HepG2 (cell line): ENCODE results near the gene CABP4. TPM values are rescaled to one million over a fixed set of nuclear protein-coding genes. Genes with fewer than 3 reads are reported as not detected.

Experiments
- ARNT ChIP-seq: fragments of 450-650 bp; IDR thresholded peaks from 2 replicates; pipeline ENCODE4 v1.6.1; 2017
- CBX5 ChIP-seq: sonication (generic); formaldehyde crosslinking; IDR thresholded peaks from 2 replicates; pipeline ENCODE4 v1.4.0; 2020; ENCODE audit warnings: missing genetic modification reagents, borderline replicate concordance
- CENPT ChIP-seq: sonication (generic); formaldehyde crosslinking; IDR thresholded peaks from 2 replicates; pipeline ENCODE4 v1.8.0; 2022; ENCODE audit warnings: low read depth, mild to moderate bottlenecking, moderate library complexity, missing genetic modification reagents
- CHD4 ChIP-seq: fragments of 200-600 bp; sonication (generic); IDR thresholded peaks from 2 replicates; pipeline ENCODE4 v1.7.0; 2017; ENCODE audit warnings: mild to moderate bottlenecking, low read length, borderline replicate concordance
- FOXK2 ChIP-seq: fragments of 450-650 bp; IDR thresholded peaks from 2 replicates; pipeline ENCODE4 v1.6.1; 2016
- HNRNPL ChIP-seq: fragments of 200-400 bp; formaldehyde crosslinking; IDR thresholded peaks from 2 replicates; pipeline ENCODE4 v1.6.1; 2017; ENCODE audit warnings: mild to moderate bottlenecking, low read depth, low read length
- KLF9 ChIP-seq: IDR thresholded peaks from 2 replicates; pipeline ENCODE4 v1.6.1; 2016; ENCODE audit warnings: low read depth
- MAFG ChIP-seq: sonication (generic); formaldehyde crosslinking; IDR thresholded peaks from 2 replicates; pipeline ENCODE4 v1.5.1; 2020; ENCODE audit warnings: mild to moderate bottlenecking, missing genetic modification reagents
- MED1 ChIP-seq: sonication (generic); formaldehyde crosslinking; IDR thresholded peaks from 2 replicates; pipeline ENCODE4 v1.4.0; 2020; ENCODE audit warnings: missing genetic modification reagents
- ZNF674 ChIP-seq: sonication (generic); formaldehyde crosslinking; IDR thresholded peaks from 2 replicates; pipeline ENCODE4 v1.5.0; 2020; ENCODE audit warnings: low read depth, mild to moderate bottlenecking, missing genetic modification reagents
- ZNF678 ChIP-seq: sonication (generic); formaldehyde crosslinking; IDR thresholded peaks from 2 replicates; pipeline ENCODE4 v1.4.0; 2020; ENCODE audit warnings: mild to moderate bottlenecking, missing genetic modification reagents
- polyA plus RNA-seq, 8 experiments: library from polyadenylated mRNA; depleted of rRNA in 3 of 8; stranded (reverse) in 7 of 8; unstranded in 1 of 8; fragments of >200 nt; fragmentation: Illumina TruSeq in 4 of 8; extraction: Trizol in 4 of 8; gene quantifications; 2 replicates each; pipeline versions ENCODE4 v1.2.1 to v1.2.3, GENCODE V29; 2011 to 2016; ENCODE audit warnings: low read depth in 4 of 8, missing spikeins in 1 of 8, mixed read lengths in 1 of 8; ENCODE audit not compliant: insufficient read depth in 1 of 8
- total RNA-seq, 5 experiments: library from RNA; depleted of rRNA; stranded (reverse); fragments of >200 nt; fragmentation: Illumina TruSeq; extraction: Trizol; gene quantifications; 2 replicates each; pipeline ENCODE4 v1.2.3, GENCODE V29; 2016; ENCODE audit warnings: low read depth in 1 of 5
- TF ChIP-seq, protein P1 (sequence below): sonication (generic); formaldehyde crosslinking; IDR thresholded peaks from 2 replicates; pipeline ENCODE4 v1.4.0; 2020; ENCODE audit warnings: mild to moderate bottlenecking, missing genetic modification reagents
- TF ChIP-seq, protein P2 (sequence below): sonication (generic); formaldehyde crosslinking; IDR thresholded peaks from 2 replicates; pipeline ENCODE4 v1.4.0; 2020; ENCODE audit warnings: missing genetic modification reagents
- TF ChIP-seq, protein P3 (sequence below), 2 experiments: sonication (generic) in 1 of 2; formaldehyde crosslinking in 1 of 2; IDR thresholded peaks; 2 replicates each; pipeline versions ENCODE4 v1.4.0 to v1.6.1; 2016 to 2020; ENCODE audit warnings: borderline replicate concordance in 1 of 2, low read depth in 1 of 2, mild to moderate bottlenecking in 1 of 2, missing genetic modification reagents in 1 of 2

The CABP4 gene
- total and polyA plus RNA-seq, 2 of the 13 experiments (the other 11 are each of a cell fraction or from before 2014, with no cell fraction given): not detected

DNA sequence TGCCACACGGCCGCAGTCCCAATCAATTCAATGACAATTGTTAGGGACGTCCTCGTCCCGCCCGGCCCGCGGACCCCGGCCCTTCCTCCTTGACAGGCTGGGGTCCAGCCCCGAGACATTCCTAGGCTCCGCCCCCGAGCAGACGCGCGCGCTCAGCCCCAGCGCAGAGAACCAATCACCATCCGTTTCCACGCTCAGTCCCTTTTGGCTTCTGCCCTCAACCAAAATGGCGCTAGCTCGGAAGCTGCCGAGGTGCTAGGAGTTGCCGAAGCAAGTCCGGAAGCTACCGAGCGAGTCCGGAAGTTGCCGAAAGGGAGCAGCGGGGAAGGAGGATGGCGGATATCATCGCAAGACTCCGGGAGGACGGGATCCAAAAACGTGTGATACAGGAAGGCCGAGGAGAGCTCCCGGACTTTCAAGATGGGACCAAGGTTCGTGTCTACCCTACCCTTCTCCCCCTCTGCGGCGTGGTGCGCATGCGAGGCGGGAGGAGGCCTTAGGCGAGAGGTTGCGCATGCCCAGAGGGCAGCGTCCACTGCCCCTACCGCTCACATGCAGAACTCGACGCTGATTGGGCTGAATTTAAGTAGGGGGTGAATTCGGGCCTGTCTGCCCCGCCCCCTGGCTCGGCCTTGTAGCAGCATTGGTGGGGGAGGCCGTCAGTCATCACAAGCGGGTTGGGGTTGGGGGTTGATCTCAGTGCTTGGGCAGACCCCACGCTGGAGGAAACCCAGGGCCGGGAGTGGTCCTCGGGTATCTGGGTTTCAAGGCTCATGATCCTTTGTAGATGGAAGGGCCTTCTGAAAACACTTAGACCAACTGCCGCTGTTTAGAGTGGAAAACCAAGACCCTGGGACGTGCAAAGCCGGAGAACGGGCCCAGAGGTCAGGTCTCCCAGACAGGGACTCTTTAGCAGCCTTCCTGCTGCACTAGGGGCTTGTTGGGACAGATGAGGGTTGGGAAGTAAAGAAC lies 28.0 kb downstream of the CABP4 start, which contains the start of gene AIP (continued):
- TF ChIP-seq HNRNPL: 0 out of 2 replicates have a peak, but pooled peaks have one; percentile 53
- no peak for TF ChIP-seq CHD4
- TF ChIP-seq MED1: peak; percentile 68
- TF ChIP-seq CENPT (CRISPR knock-in tag): peak; percentile 95
- TF ChIP-seq, protein P1, sequence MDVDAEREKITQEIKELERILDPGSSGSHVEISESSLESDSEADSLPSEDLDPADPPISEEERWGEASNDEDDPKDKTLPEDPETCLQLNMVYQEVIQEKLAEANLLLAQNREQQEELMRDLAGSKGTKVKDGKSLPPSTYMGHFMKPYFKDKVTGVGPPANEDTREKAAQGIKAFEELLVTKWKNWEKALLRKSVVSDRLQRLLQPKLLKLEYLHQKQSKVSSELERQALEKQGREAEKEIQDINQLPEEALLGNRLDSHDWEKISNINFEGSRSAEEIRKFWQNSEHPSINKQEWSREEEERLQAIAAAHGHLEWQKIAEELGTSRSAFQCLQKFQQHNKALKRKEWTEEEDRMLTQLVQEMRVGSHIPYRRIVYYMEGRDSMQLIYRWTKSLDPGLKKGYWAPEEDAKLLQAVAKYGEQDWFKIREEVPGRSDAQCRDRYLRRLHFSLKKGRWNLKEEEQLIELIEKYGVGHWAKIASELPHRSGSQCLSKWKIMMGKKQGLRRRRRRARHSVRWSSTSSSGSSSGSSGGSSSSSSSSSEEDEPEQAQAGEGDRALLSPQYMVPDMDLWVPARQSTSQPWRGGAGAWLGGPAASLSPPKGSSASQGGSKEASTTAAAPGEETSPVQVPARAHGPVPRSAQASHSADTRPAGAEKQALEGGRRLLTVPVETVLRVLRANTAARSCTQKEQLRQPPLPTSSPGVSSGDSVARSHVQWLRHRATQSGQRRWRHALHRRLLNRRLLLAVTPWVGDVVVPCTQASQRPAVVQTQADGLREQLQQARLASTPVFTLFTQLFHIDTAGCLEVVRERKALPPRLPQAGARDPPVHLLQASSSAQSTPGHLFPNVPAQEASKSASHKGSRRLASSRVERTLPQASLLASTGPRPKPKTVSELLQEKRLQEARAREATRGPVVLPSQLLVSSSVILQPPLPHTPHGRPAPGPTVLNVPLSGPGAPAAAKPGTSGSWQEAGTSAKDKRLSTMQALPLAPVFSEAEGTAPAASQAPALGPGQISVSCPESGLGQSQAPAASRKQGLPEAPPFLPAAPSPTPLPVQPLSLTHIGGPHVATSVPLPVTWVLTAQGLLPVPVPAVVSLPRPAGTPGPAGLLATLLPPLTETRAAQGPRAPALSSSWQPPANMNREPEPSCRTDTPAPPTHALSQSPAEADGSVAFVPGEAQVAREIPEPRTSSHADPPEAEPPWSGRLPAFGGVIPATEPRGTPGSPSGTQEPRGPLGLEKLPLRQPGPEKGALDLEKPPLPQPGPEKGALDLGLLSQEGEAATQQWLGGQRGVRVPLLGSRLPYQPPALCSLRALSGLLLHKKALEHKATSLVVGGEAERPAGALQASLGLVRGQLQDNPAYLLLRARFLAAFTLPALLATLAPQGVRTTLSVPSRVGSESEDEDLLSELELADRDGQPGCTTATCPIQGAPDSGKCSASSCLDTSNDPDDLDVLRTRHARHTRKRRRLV (CRISPR knock-in tag): 0 out of 2 replicates have a peak, but pooled peaks have one; percentile 90
- TF ChIP-seq MAFG (CRISPR knock-in tag): peak; percentile 32; the same call in 1 of the 2 replicates
- no peak for TF ChIP-seq ARNT
- no peak for TF ChIP-seq FOXK2
- TF ChIP-seq, protein P2, sequence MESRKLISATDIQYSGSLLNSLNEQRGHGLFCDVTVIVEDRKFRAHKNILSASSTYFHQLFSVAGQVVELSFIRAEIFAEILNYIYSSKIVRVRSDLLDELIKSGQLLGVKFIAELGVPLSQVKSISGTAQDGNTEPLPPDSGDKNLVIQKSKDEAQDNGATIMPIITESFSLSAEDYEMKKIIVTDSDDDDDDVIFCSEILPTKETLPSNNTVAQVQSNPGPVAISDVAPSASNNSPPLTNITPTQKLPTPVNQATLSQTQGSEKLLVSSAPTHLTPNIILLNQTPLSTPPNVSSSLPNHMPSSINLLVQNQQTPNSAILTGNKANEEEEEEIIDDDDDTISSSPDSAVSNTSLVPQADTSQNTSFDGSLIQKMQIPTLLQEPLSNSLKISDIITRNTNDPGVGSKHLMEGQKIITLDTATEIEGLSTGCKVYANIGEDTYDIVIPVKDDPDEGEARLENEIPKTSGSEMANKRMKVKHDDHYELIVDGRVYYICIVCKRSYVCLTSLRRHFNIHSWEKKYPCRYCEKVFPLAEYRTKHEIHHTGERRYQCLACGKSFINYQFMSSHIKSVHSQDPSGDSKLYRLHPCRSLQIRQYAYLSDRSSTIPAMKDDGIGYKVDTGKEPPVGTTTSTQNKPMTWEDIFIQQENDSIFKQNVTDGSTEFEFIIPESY (CRISPR knock-in tag): 0 out of 2 replicates have a peak, but pooled peaks have one; percentile 37
- TF ChIP-seq KLF9 (CRISPR knock-in tag): peak; percentile 92; the same call in 1 of the 2 replicates
- TF ChIP-seq, protein P3, sequence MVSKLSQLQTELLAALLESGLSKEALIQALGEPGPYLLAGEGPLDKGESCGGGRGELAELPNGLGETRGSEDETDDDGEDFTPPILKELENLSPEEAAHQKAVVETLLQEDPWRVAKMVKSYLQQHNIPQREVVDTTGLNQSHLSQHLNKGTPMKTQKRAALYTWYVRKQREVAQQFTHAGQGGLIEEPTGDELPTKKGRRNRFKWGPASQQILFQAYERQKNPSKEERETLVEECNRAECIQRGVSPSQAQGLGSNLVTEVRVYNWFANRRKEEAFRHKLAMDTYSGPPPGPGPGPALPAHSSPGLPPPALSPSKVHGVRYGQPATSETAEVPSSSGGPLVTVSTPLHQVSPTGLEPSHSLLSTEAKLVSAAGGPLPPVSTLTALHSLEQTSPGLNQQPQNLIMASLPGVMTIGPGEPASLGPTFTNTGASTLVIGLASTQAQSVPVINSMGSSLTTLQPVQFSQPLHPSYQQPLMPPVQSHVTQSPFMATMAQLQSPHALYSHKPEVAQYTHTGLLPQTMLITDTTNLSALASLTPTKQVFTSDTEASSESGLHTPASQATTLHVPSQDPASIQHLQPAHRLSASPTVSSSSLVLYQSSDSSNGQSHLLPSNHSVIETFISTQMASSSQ (IDR thresholded peaks at IDR 0.05; ENCODE audit: low read depth): no peak
- TF ChIP-seq, protein P3 (CRISPR knock-in tag; IDR thresholded peaks at IDR 0.05; ENCODE audit: borderline replicate concordance): peak; percentile 68; the same call in 1 of the 2 replicates
- TF ChIP-seq ZNF674: peak; percentile 86; the same call in 1 of the 2 replicates
- peak; percentile 78; the same call in 1 of the 2 replicates for TF ChIP-seq CBX5
- TF ChIP-seq ZNF678: peak; percentile 97; the same call in 1 of the 2 replicates
